Loucy (cell line): ENCODE measurements around the gene EIF3L.

Source experiments
- H2AFZ ChIP-seq: fragments of 200-600 bp; sonication (generic); 2 replicates; pipeline ENCODE4 v1.6.0; 2016; ENCODE audit warnings: antibody characterized with exemption, mild to moderate bottlenecking, low read length, moderate library complexity
- H3F3A ChIP-seq: fragments of 200-600 bp; 2 replicates; pipeline ENCODE4 v1.6.0; 2016; ENCODE audit warnings: antibody characterized with exemption, low read depth, mild to moderate bottlenecking
- H3K27me3 ChIP-seq: fragments of 200-600 bp; sonication (generic); 2 replicates; pipeline ENCODE4 v1.6.1; 2014; ENCODE audit warnings: low read length, mild to moderate bottlenecking; ENCODE audit not compliant: insufficient read depth, poor library complexity, severe bottlenecking
- H3K36me3 ChIP-seq: fragments of 200-600 bp; sonication (generic); 2 replicates; pipeline ENCODE4 v1.6.1; 2016; ENCODE audit warnings: low read length; ENCODE audit not compliant: insufficient read depth
- H3K4me1 ChIP-seq: fragments of 200-600 bp; sonication (generic); 2 replicates; pipeline ENCODE4 v1.5.1; 2014; ENCODE audit warnings: low read length, mild to moderate bottlenecking; ENCODE audit not compliant: insufficient read depth, poor library complexity, severe bottlenecking
- H3K4me2 ChIP-seq: fragments of 200-600 bp; sonication (generic); 2 replicates; pipeline ENCODE4 v1.6.0; 2014; ENCODE audit warnings: antibody characterized with exemption, low read length, low read depth, mild to moderate bottlenecking; ENCODE audit not compliant: poor library complexity, severe bottlenecking
- H3K4me3 ChIP-seq: fragments of 200-600 bp; sonication (generic); 2 replicates; pipeline ENCODE4 v1.5.1; 2014; ENCODE audit warnings: low read length, mild to moderate bottlenecking, mixed read lengths; ENCODE audit not compliant: poor library complexity, severe bottlenecking
- H3K79me2 ChIP-seq: fragments of 200-600 bp; sonication (generic); 2 replicates; pipeline ENCODE4 v1.6.1; 2014; ENCODE audit warnings: low read length; ENCODE audit not compliant: insufficient read depth
- H3K9ac ChIP-seq: fragments of 200-600 bp; sonication (generic); 2 replicates; pipeline ENCODE4 v1.6.0; 2014; ENCODE audit warnings: mild to moderate bottlenecking, low read depth, low read length, moderate library complexity; ENCODE audit not compliant: poor library complexity, severe bottlenecking
- H3K9me2 ChIP-seq: fragments of 200-600 bp; sonication (generic); replicated peaks from 2 replicates; pipeline ENCODE4 v1.6.1; 2016; ENCODE audit warnings: low read depth, low read length, mixed read lengths
- H3K9me3 ChIP-seq: fragments of 200-600 bp; sonication (generic); 2 replicates; pipeline ENCODE4 v1.6.1; 2014; ENCODE audit warnings: mild to moderate bottlenecking, antibody characterized with exemption, low read length, low read depth; ENCODE audit not compliant: insufficient read depth
- H4K20me1 ChIP-seq: fragments of 200-600 bp; sonication (generic); 2 replicates; pipeline ENCODE4 v1.6.0; 2014; ENCODE audit warnings: antibody characterized with exemption, low read length, mild to moderate bottlenecking; ENCODE audit not compliant: insufficient read depth, poor library complexity, severe bottlenecking
- EZH2phosphoT487 ChIP-seq: fragments of 200-600 bp; IDR thresholded peaks from 2 replicates; pipeline ENCODE4 v1.6.1; 2018; ENCODE audit warnings: antibody characterized with exemption, mild to moderate bottlenecking, moderate library complexity, borderline replicate concordance
- TF ChIP-seq, protein P1 (sequence below): fragments of 200-600 bp; sonication (generic); conservative IDR thresholded peaks from 2 replicates; pipeline ENCODE4 v1.5.1; 2014; ENCODE audit warnings: mild to moderate bottlenecking, antibody characterized with exemption, low read length

EIF3L gene

DNA sequence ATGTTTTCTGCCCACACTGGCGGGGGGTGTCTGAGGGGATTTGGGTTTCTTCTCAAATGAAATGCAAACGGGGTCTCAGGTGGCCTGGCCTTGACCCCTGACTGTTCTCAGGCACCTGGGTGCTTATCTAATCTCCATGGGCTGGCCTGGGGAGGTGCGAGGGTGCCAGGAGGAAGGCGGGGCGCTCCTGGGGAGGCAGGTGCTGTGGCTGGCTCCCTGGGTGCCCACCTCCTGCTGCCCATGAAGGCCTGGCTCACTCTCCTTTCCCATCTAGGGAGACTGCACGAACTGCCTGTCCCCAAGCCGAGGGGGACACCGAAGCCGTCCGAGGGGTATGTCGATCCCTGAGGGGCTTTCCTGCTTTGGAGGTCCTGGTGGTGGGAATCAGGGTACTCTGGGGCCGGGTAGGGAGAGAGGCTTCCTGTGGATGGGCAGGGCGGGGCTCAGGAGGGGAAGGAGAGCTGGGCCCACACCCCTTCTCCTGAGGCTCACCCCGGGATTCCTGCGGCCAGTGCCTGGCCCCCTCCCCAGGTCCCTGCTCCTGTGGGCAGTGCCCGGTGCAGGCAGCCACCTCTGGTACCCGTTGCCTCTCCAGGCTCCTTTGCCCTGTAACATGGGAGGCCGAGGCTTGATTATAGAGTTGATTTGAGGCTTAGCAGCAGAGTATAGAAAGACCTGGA, 75.3 kb downstream of the EIF3L start:
- Histone ChIP-seq H3K4me2 (no peak overlapping the region), H3F3A (no peaks in the 10 kb centered on the region), H3K4me1 (no peaks in the 10 kb centered on the region), H2AFZ (no peak overlapping the region), H3K27me3 (no peaks in the 10 kb centered on the region), H3K4me3 (no peak overlapping the region), H3K9me3 (no peaks in the 10 kb centered on the region), H4K20me1 (no peaks in the 10 kb centered on the region), H3K9ac (no peak overlapping the region), H3K9me2 (no peaks in the 10 kb centered on the region), H3K79me2 (no peaks in the 10 kb centered on the region), H3K36me3 (peaks cover 28% of the 10 kb centered on the region; the same call in 1 of the 2 replicates)
- TF ChIP-seq, protein P1, sequence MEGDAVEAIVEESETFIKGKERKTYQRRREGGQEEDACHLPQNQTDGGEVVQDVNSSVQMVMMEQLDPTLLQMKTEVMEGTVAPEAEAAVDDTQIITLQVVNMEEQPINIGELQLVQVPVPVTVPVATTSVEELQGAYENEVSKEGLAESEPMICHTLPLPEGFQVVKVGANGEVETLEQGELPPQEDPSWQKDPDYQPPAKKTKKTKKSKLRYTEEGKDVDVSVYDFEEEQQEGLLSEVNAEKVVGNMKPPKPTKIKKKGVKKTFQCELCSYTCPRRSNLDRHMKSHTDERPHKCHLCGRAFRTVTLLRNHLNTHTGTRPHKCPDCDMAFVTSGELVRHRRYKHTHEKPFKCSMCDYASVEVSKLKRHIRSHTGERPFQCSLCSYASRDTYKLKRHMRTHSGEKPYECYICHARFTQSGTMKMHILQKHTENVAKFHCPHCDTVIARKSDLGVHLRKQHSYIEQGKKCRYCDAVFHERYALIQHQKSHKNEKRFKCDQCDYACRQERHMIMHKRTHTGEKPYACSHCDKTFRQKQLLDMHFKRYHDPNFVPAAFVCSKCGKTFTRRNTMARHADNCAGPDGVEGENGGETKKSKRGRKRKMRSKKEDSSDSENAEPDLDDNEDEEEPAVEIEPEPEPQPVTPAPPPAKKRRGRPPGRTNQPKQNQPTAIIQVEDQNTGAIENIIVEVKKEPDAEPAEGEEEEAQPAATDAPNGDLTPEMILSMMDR: no peak
- no peak for TF ChIP-seq EZH2phosphoT487

DNA sequence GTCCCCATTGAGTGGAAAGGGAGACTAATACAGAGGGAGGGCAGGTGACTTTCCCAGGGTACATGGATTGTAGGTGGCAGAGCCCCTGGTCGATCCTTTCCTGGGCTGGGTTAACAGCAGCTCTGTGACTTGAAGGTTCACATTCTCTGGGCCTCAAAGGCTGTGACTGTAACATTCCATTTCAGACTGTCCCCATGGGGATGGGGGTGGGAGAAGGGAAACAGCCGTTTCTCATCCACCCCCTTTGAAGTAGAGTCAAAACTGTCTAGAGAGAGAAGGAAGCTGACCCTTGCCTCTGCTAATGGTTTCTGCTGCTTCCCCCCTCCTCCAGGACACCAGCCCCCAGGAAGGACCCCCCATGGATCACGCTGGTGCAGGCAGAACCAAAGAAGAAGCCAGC, 76.1 kb downstream of the EIF3L start:
- no peaks in the 10 kb centered on the region for H3K27me3 ChIP-seq
- H3K36me3 ChIP-seq: peaks cover 22% of the 10 kb centered on the region; the same call in 1 of the 2 replicates
- no peaks in the 10 kb centered on the region for H3K9me2 ChIP-seq
- no peaks in the 10 kb centered on the region for H3K79me2 ChIP-seq
- H4K20me1 ChIP-seq: no peaks in the 10 kb centered on the region
- H3K4me3 ChIP-seq: no peak overlapping the region
- no peaks in the 10 kb centered on the region for H3F3A ChIP-seq
- no peaks in the 10 kb centered on the region for H3K9me3 ChIP-seq
- TF ChIP-seq, protein P1: no peak
- TF ChIP-seq EZH2phosphoT487: no peak
- no peak overlapping the region for H3K4me2 ChIP-seq
- no peaks in the 10 kb centered on the region for H3K4me1 ChIP-seq
- no peak overlapping the region for H2AFZ ChIP-seq
- H3K9ac ChIP-seq: no peak overlapping the region

DNA sequence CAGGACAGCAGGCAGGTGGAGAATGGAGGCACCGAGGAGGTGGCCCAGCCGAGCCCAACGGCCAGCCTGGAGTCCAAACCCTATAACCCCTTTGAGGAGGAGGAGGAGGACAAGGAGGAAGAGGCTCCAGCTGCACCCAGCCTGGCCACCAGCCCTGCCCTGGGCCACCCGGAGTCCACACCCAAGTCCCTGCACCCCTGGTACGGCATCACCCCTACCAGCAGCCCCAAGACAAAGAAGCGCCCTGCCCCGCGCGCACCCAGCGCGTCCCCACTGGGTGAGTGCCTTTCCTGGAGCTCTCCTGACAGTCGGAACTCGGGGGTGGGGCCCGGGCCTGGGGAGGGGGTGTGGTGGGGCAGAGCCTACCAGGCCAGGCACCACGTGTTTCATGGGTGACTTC, 76.5 kb downstream of the EIF3L start:
- Histone ChIP-seq H3K9ac (no peak overlapping the region), H4K20me1 (no peaks in the 10 kb centered on the region), H3K27me3 (no peaks in the 10 kb centered on the region), H3K4me3 (no peak overlapping the region), H3F3A (no peaks in the 10 kb centered on the region), H3K9me3 (no peaks in the 10 kb centered on the region), H2AFZ (no peak overlapping the region), H3K36me3 (peaks cover 22% of the 10 kb centered on the region; the same call in 1 of the 2 replicates), H3K9me2 (no peaks in the 10 kb centered on the region), H3K79me2 (no peaks in the 10 kb centered on the region), H3K4me2 (no peak overlapping the region), H3K4me1 (no peaks in the 10 kb centered on the region)
- TF ChIP-seq EZH2phosphoT487: no peak
- TF ChIP-seq, protein P1: no peak
